ENCODE results near the gene RAP2A. TPM values are rescaled to one million over a fixed set of nuclear protein-coding genes. Genes with fewer than 3 reads are reported as not detected.

The RAP2A gene
- total RNA-seq, 2 experiments from 2014 or later: 19.8 to 21.5 TPM

DNA sequence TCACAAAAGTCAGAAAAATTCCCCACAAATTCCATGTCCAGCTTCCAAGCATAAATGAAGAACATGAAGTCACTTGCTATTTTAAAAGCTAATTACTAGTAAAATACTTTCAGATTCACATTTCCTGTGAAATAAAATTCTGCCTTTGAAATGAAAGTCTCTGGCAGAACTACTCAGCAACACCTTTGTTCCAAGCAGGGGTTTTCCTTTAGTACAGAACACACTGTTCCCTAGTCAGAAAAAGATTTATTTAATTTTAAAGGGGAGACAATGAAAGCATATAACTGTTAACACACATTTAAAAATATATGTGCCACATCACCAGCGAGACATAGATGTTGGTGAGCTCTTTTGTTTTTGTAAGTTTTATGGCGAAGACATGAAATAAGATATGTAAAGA lies 26.4 kb upstream of the RAP2A start:
- Mint-ChIP-seq H3K9me3 (no peaks in the 10 kb centered on the region), H3K4me3 (no peak overlapping the region), H3K27ac (no peak overlapping the region), H3K27me3 (peaks cover 9% of the 10 kb centered on the region), H3K36me3 (ENCODE audit: low read depth) (no peaks in the 10 kb centered on the region), H3K4me1 (ENCODE audit: low read depth) (no peaks in the 10 kb centered on the region)
- TF ChIP-seq, protein P1, sequence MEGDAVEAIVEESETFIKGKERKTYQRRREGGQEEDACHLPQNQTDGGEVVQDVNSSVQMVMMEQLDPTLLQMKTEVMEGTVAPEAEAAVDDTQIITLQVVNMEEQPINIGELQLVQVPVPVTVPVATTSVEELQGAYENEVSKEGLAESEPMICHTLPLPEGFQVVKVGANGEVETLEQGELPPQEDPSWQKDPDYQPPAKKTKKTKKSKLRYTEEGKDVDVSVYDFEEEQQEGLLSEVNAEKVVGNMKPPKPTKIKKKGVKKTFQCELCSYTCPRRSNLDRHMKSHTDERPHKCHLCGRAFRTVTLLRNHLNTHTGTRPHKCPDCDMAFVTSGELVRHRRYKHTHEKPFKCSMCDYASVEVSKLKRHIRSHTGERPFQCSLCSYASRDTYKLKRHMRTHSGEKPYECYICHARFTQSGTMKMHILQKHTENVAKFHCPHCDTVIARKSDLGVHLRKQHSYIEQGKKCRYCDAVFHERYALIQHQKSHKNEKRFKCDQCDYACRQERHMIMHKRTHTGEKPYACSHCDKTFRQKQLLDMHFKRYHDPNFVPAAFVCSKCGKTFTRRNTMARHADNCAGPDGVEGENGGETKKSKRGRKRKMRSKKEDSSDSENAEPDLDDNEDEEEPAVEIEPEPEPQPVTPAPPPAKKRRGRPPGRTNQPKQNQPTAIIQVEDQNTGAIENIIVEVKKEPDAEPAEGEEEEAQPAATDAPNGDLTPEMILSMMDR (IDR thresholded peaks at IDR 0.05): no peak
- DNase-seq (no peak), ATAC-seq (no peak)
- intact Hi-C loops (cut with micrococcal nuclease): no loop called here
- ChIA-PET CTCF (interaction anchor here (0.8 to 1.2 kb wide), 3 partner anchors 10 to 389 kb away, joined by 3 to 5 read pairs (median 4); no protein-coding TSS in a partner anchor), POLR2A (no interaction called here)

DNA sequence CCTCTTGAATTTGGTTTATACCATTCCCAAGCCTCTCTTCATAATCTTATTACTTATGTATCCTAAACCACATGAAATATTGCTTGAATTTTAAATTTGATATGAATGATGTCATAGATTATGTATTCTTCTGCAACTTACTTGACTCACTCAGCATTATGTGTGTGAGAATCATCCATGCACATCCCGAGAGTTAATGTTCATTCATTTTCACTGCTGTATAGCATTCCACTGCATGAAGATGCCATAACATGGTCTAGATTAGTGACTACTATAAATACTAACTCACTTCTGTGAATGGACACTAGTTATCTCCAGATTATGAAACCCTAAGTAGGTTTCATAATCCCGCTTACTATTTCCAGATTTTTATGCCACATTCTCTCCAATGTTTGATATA lies 25.0 kb upstream of the RAP2A start:
- Mint-ChIP-seq H3K27ac (no peak overlapping the region), H3K36me3 (ENCODE audit: low read depth) (no peaks in the 10 kb centered on the region), H3K9me3 (no peaks in the 10 kb centered on the region), H3K4me3 (no peak overlapping the region), H3K4me1 (ENCODE audit: low read depth) (no peaks in the 10 kb centered on the region), H3K27me3 (peaks cover 9% of the 10 kb centered on the region)
- ChIA-PET CTCF (interaction anchor here (1.2 kb wide), 1 partner anchor 18 kb away, joined by 5 read pairs; no protein-coding TSS in a partner anchor), POLR2A (no interaction called here)
- TF ChIP-seq, protein P1 (IDR thresholded peaks at IDR 0.05): no peak
- ATAC-seq (no peak), DNase-seq (no peak)
- intact Hi-C loops (cut with micrococcal nuclease): no loop called here

DNA sequence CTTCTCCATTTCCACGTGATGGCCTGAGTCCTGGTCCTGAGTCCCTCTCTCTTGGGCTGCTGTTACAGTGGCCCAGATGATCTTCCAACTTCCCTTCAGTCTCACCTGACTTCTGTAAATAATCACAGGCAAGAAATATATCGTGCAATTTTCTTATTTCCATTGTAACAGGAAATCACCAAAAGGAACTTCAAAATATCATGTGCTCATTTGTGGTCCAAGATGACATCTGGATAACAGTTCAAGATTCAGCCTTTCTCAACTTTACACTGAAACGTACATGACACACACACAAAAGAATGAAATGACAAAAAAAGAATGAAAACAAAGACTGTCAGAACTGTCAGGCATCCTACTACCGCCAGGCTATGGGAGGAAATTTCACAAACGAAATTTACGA lies 22.0 kb upstream of the RAP2A start:
- ChIA-PET POLR2A (no interaction called here), CTCF (no interaction called here)
- ATAC-seq: no peak
- H3K27ac Mint-ChIP-seq: no peak overlapping the region
- intact Hi-C loops (cut with micrococcal nuclease): no loop called here
- TF ChIP-seq, protein P1 (IDR thresholded peaks at IDR 0.05): no peak
- no peak for DNase-seq
- no peaks in the 10 kb centered on the region for H3K36me3 Mint-ChIP-seq (ENCODE audit: low read depth)
- H3K27me3 Mint-ChIP-seq: peaks cover 11% of the 10 kb centered on the region
- no peaks in the 10 kb centered on the region for H3K4me1 Mint-ChIP-seq (ENCODE audit: low read depth)
- H3K4me3 Mint-ChIP-seq: no peak overlapping the region
- no peaks in the 10 kb centered on the region for H3K9me3 Mint-ChIP-seq

DNA sequence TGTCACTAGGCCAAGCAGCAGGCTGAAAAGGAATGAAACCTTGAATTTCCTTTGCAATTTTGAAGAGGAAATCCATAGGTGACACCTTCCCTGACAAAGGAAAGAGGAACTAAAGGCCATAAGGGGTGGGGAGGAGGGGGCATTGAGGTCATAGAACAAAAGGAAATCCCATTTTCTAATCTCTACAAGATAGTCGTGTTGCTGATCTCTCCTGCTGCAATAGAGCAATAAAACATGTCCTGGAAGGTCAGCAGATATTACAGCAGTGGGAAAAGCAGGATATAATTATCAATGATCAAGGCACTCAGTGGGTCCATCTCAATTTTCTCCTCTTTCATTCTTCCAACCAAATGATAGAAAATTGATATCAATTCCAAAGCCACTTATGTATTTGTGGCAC lies 20.3 kb upstream of the RAP2A start:
- Mint-ChIP-seq H3K27me3 (peaks cover 11% of the 10 kb centered on the region), H3K27ac (no peak overlapping the region), H3K4me1 (ENCODE audit: low read depth) (no peaks in the 10 kb centered on the region), H3K36me3 (ENCODE audit: low read depth) (no peaks in the 10 kb centered on the region), H3K9me3 (no peaks in the 10 kb centered on the region), H3K4me3 (no peak overlapping the region)
- DNase-seq: no peak
- TF ChIP-seq, protein P1 (IDR thresholded peaks at IDR 0.05): no peak
- ChIA-PET POLR2A (no interaction called here), CTCF (no interaction called here)
- intact Hi-C loops (cut with micrococcal nuclease): no loop called here
- no peak for ATAC-seq

DNA sequence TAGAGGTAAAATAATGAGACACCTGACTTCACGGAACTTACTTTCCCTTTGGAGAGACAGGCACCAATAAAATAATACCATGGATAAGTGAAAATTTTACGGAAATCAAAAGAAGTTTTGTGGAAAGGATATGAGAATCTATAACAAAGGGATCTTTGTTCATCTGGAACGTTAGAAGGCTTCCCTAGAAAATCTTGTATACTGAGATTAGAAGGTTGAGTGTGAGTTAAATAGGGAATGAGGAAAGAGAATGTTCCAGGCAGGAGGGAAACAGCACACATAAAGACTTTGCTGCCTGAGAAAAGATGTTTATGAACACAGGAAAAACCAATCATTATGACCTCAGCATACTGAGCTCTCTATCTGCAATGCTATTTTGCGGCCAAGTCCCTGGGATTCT lies 19.6 kb upstream of the RAP2A start:
- no peak overlapping the region for H3K4me3 Mint-ChIP-seq
- ATAC-seq: no peak
- POLR2A ChIA-PET: no interaction called here
- H3K36me3 Mint-ChIP-seq (ENCODE audit: low read depth): no peaks in the 10 kb centered on the region
- H3K27ac Mint-ChIP-seq: no peak overlapping the region
- DNase-seq: no peak
- H3K9me3 Mint-ChIP-seq: no peaks in the 10 kb centered on the region
- no peaks in the 10 kb centered on the region for H3K4me1 Mint-ChIP-seq (ENCODE audit: low read depth)
- TF ChIP-seq, protein P1 (IDR thresholded peaks at IDR 0.05): no peak
- intact Hi-C loops (cut with micrococcal nuclease): no loop called here
- H3K27me3 Mint-ChIP-seq: peaks cover 8% of the 10 kb centered on the region
- CTCF ChIA-PET: no interaction called here

All from activated CD8-positive, alpha-beta T cell treated with anti-CD3 and anti-CD28 coated beads for 36 hours (primary cell).